Naive thymus-derived CD8-positive, alpha-beta T cell (primary cell): ENCODE results near the gene PLCXD1. TPM values are rescaled to one million over a fixed set of nuclear protein-coding genes. Genes with fewer than 3 reads are reported as not detected.
A peak's percentile ranks its signal among the peaks of the same experiment; 100 is the strongest.
"Not testable (repeated sequence)": the region's sequence is repeated elsewhere in the genome, so short reads cannot be mapped to it uniquely, and the experiment has no call there.

Source experiments
- ATAC-seq, 2 donors: fragments of 150-1000 bp; cut with Tn5 transposase in 1 of 2; sonication (Bioruptor Pico), chemical (Tn5 transposase) in 1 of 2; 1 replicate in 1 of 2; 2 replicates in 1 of 2; pipeline ENCODE4 v1.10.0; 2021; ENCODE audit warnings: mild to moderate bottlenecking in 2 of 2, moderate library complexity in 2 of 2
- POLR2A ChIA-PET: fragments of 350-600 bp; sonication (Branson Sonifier 250); formaldehyde crosslinking; loops from one replicate; lab custom pipeline; 2021; ENCODE audit warnings: antibody characterized with exemption; lab: Charles Lee
- DNase-seq, 10 donors: peaks; one replicate each; pipeline versions ENCODE4 v3.0.0 to v3.0.0-alpha.2; 2020 to 2022
- H3K27ac Mint-ChIP-seq, 10 donors: one replicate each; pipeline ENCODE4 v1.8.0; 2020 to 2022; ENCODE audit warnings: mild to moderate bottlenecking in 10 of 10, mixed read lengths in 10 of 10, moderate library complexity in 4 of 10, inconsistent platforms in 1 of 10
- H3K27me3 Mint-ChIP-seq, 5 donors: one replicate each; pipeline ENCODE4 v1.8.0; 2021 to 2022; ENCODE audit warnings: mixed read lengths in 5 of 5
- H3K36me3 Mint-ChIP-seq, 3 donors: one replicate each; pipeline ENCODE4 v1.8.0; 2020 to 2022; ENCODE audit warnings: mixed read lengths in 3 of 3, mild to moderate bottlenecking in 2 of 3, inconsistent platforms in 1 of 3
- H3K4me1 Mint-ChIP-seq, 4 donors: one replicate each; pipeline ENCODE4 v1.8.0; 2021 to 2022; ENCODE audit warnings: mixed read lengths in 4 of 4
- H3K4me3 Mint-ChIP-seq, 10 donors: one replicate each; pipeline ENCODE4 v1.8.0; 2020 to 2022; ENCODE audit warnings: mild to moderate bottlenecking in 10 of 10, mixed read lengths in 10 of 10, moderate library complexity in 6 of 10, inconsistent platforms in 1 of 10
- H3K9me3 Mint-ChIP-seq, 9 donors: one replicate each; pipeline ENCODE4 v1.8.0; 2020 to 2022; ENCODE audit warnings: mixed read lengths in 9 of 9, mild to moderate bottlenecking in 3 of 9, inconsistent platforms in 1 of 9, moderate library complexity in 1 of 9
- polyA plus RNA-seq, 3 donors: library from polyadenylated mRNA; unstranded; fragments of 300-500 nt; fragmentation: Illumina TruSeq; gene quantifications; one replicate each; pipeline ENCODE4 v1.2.3, GENCODE V29; 2021
- total RNA-seq, 8 experiments: library from RNA in 2 of 8; stranded (reverse) in 2 of 8; gene quantifications; one replicate each; pipeline ENCODE4 v1.2.3 and lab custom pipeline; 2021 to 2026

PLCXD1 gene
- total and polyA plus RNA-seq, 5 experiments from 2014 or later, result 2.7 to 19.2 (median 9.2) TPM

GRCh38 chrX:255923-256331 lies 25.3 kb upstream of the PLCXD1 start:
- Mint-ChIP-seq H3K27ac (no peak overlapping the region), H3K4me3 (no peak overlapping the region), H3K9me3 (peaks cover 0 to 16% (median 10%) of the 10 kb centered on the region in 9 donors), H3K27me3 (no peaks in the 10 kb centered on the region), H3K36me3 (peaks cover 0 to 2% (median 0%) of the 10 kb centered on the region in 3 donors), H3K4me1 (peaks cover 14 to 34% (median 22%) of the 10 kb centered on the region in 4 donors)
- DNase-seq, result no peak
- no peak for ATAC-seq
- POLR2A ChIA-PET, result no interaction called here

- DNase-seq, H3K27me3 Mint-ChIP-seq, H3K4me3 Mint-ChIP-seq, H3K36me3 Mint-ChIP-seq, POLR2A ChIA-PET, ATAC-seq, H3K27ac Mint-ChIP-seq: not testable (repeated sequence)
- peaks cover 7 to 27% (median 12%) of the 10 kb centered on the region in 4 donors for H3K4me1 Mint-ChIP-seq
- H3K9me3 Mint-ChIP-seq, result peaks cover 0 to 15% (median 8%) of the 10 kb centered on the region in 9 donors
These were observed 24.1 kb upstream of the PLCXD1 start for GRCh38 chrX:257054-257453.

DNA sequence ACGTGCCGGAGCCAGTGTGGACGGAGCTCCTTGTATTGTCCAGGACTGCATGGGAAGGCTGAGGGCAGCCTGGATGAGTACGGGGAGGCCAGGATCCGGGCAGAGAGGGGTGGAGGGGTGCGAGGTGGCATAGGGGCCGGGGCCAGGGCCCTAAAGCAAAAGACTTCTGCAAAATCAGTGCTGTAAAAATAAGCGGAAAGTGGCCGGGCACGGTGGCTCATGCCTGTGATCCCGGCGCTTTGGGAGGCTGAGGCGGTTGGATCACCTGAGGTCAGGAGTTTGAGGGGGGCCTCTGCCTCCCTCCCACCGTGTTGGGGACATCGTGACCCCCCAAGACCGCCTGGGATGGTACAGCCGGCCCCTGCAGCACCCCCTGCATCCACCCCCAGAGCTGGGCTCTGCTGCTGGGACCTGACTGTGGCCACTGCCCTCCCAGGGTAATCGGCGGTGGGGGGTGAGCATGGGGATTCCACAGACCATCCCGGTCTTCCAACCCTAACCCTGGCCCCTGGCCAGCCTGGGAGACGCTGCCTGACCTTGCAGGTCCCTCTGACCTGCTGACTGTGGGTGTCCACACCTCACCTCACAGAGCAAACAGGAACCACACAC lies 23.4 kb upstream of the PLCXD1 start:
- DNase-seq, result no peak
- no peaks in the 10 kb centered on the region for H3K27me3 Mint-ChIP-seq
- H3K9me3 Mint-ChIP-seq, result peaks cover 0 to 8% (median under 1%) of the 10 kb centered on the region in 9 donors
- no peaks in the 10 kb centered on the region for H3K36me3 Mint-ChIP-seq
- POLR2A ChIA-PET, result no interaction called here
- H3K4me1 Mint-ChIP-seq, result peaks cover under 1 to 19% (median 7%) of the 10 kb centered on the region in 4 donors
- no peak overlapping the region for H3K4me3 Mint-ChIP-seq
- no peak overlapping the region for H3K27ac Mint-ChIP-seq
- ATAC-seq, result no peak

- Mint-ChIP-seq H3K36me3 (no peaks in the 10 kb centered on the region), H3K4me3 (no peak overlapping the region), H3K4me1 (peaks cover 0 to 14% (median 4%) of the 10 kb centered on the region in 4 donors), H3K27ac (no peak overlapping the region), H3K27me3 (no peaks in the 10 kb centered on the region), H3K9me3 (peaks cover 0 to 5% (median 0%) of the 10 kb centered on the region in 9 donors)
- ATAC-seq (no peak), DNase-seq (no peak)
- POLR2A ChIA-PET, result no interaction called here
These were observed 22.7 kb upstream of the PLCXD1 start for GRCh38 chrX:258291-259040.

GRCh38 chrX:259692-260355 lies 21.4 kb upstream of the PLCXD1 start:
- no peak for DNase-seq

DNA sequence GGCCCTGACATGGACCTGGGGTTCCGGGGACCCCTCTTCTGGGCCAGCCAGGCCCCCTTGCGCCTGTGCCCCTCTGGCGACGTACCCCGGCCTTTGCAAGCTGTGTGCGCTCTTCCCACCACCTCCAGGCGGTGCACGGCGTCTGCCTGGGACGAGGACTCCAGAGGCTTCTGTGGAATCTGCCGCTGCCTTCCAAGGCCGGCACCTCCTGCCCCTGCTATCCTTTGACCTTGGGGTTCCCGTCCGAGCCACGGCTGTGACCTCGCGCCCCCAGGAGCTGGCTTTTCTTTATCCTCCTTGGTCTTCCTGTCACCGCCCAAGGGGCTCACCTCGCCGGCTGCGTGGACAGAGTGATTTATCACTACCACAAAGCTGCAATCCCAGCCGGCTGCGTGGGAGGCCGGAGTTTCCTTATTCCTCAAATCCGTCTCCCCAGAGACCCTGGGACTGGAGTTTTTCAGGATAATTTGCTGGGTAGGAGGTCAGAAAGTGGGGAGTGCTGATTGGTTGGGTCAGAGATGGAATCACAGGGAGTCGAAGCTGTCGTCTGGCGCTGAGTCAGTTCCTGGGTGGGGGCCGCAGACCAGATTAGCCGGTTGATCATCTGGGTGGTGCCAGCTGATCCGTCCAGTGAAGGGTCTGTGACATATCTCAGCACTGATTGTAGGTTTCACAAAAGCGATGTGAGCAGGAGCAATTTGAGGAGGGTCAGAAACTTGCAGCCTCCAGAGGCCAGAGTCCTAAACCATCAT lies 19.8 kb upstream of the PLCXD1 start:
- H3K27ac Mint-ChIP-seq, result no peak overlapping the region
- DNase-seq (no peak), ATAC-seq (no peak)
- POLR2A ChIA-PET, result no interaction called here
- no peak overlapping the region for H3K4me3 Mint-ChIP-seq
- no peaks in the 10 kb centered on the region for H3K36me3 Mint-ChIP-seq
- H3K4me1 Mint-ChIP-seq, result peaks cover 0 to 12% (median 3%) of the 10 kb centered on the region in 4 donors
- no peaks in the 10 kb centered on the region for H3K9me3 Mint-ChIP-seq
- no peaks in the 10 kb centered on the region for H3K27me3 Mint-ChIP-seq

More at GRCh38 chrX:259692-260355, 21.4 kb upstream of the PLCXD1 start:
- Mint-ChIP-seq H3K36me3 (no peaks in the 10 kb centered on the region), H3K9me3 (no peaks in the 10 kb centered on the region), H3K4me3 (peak overlapping the region in 9 of 10 donors; percentile 17 to 62 (median 50)), H3K4me1 (peaks cover 0 to 10% (median 3%) of the 10 kb centered on the region in 4 donors), H3K27me3 (no peaks in the 10 kb centered on the region), H3K27ac (peak overlapping the region in 3 of 10 donors; percentile 41 to 89 (median 62))
- POLR2A ChIA-PET, result no interaction called here
- ATAC-seq, result no peak

GRCh38 chrX:261919-262352 lies 19.2 kb upstream of the PLCXD1 start:
- no peak overlapping the region for H3K27ac Mint-ChIP-seq
- H3K9me3 Mint-ChIP-seq, result no peaks in the 10 kb centered on the region
- H3K36me3 Mint-ChIP-seq, result no peaks in the 10 kb centered on the region
- H3K4me1 Mint-ChIP-seq, result peaks cover 0 to 12% (median 3%) of the 10 kb centered on the region in 4 donors
- no peak overlapping the region for H3K4me3 Mint-ChIP-seq
- ATAC-seq (no peak), DNase-seq (no peak)
- no peaks in the 10 kb centered on the region for H3K27me3 Mint-ChIP-seq
- POLR2A ChIA-PET, result no interaction called here

DNA sequence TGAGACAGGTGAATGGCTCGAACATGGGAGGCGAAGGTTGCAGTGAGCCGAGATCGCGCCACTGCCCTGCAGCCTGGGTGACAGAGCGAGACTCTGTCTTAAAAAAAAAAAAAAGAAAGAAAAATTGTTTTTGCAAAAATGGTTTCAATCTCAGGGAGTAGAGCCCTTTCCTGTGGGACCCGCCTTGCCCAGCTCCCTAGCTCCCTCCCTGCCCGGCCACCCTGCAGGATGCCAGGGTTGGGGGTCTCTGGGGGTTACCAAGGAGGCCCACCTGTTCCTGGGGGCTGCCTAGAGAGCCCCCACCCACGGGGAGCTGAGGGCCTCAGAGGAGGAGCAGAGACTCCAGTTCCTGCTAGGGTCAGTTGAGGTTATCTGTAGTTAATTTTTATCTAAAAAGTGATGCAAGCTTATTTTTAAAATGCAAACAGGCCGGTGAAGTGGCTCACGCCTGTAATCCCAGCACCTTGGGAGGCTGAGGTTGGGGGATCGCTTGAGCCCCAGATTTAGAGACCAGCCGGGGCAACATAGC lies 18.7 kb upstream of the PLCXD1 start:
- POLR2A ChIA-PET, result no interaction called here
- DNase-seq, result no peak
- H3K27me3 Mint-ChIP-seq, result no peaks in the 10 kb centered on the region
- H3K9me3 Mint-ChIP-seq, result no peaks in the 10 kb centered on the region
- peaks cover 0 to 12% (median 3%) of the 10 kb centered on the region in 4 donors for H3K4me1 Mint-ChIP-seq
- no peaks in the 10 kb centered on the region for H3K36me3 Mint-ChIP-seq
- H3K4me3 Mint-ChIP-seq, result no peak overlapping the region
- no peak for ATAC-seq
- H3K27ac Mint-ChIP-seq, result no peak overlapping the region

DNA sequence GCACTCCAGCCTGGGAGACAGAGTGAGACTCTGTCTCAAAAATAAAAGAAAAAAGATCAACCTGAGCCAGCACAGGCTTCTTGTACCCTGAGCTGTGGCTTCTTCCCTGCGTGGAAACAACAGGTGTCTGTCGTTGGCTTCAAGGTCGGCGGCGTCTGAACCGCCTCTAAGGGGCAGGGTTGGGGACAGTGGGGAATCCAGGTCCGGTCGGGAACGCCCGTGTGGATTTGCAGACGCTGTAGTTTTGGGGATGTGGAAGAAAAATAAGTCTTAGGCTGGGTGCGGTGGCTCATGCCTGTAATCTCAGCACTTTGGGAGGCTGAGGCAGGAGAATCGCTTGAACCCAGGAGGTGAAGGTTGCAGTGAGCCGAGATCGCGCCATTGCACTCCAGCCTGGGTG lies 17.2 kb upstream of the PLCXD1 start:
- H3K36me3 Mint-ChIP-seq, POLR2A ChIA-PET, H3K4me3 Mint-ChIP-seq, H3K9me3 Mint-ChIP-seq, H3K27me3 Mint-ChIP-seq, DNase-seq, ATAC-seq: not testable (repeated sequence)
- Mint-ChIP-seq H3K27ac (peak overlapping the region in 1 of 10 donors; percentile 22), H3K4me1 (peaks cover 0 to 12% (median 3%) of the 10 kb centered on the region in 4 donors)

- H3K9me3 Mint-ChIP-seq, result no peaks in the 10 kb centered on the region
- POLR2A ChIA-PET, result no interaction called here
- ATAC-seq (no peak), DNase-seq (no peak)
- H3K4me3 Mint-ChIP-seq, result no peak overlapping the region
- peak overlapping the region in 4 of 10 donors; percentile 1 to 69 (median 56) for H3K27ac Mint-ChIP-seq
- H3K4me1 Mint-ChIP-seq, result peaks cover 0 to 9% (median 2%) of the 10 kb centered on the region in 4 donors
- H3K27me3 Mint-ChIP-seq, result no peaks in the 10 kb centered on the region
- no peaks in the 10 kb centered on the region for H3K36me3 Mint-ChIP-seq
These were observed 16.3 kb upstream of the PLCXD1 start for GRCh38 chrX:264634-265455.

GRCh38 chrX:265502-265901 lies 15.7 kb upstream of the PLCXD1 start:
- Mint-ChIP-seq H3K27me3 (no peaks in the 10 kb centered on the region), H3K36me3 (no peaks in the 10 kb centered on the region), H3K27ac (peak overlapping the region in 3 of 10 donors; percentile 1 to 89 (median 67)), H3K9me3 (no peaks in the 10 kb centered on the region), H3K4me1 (peaks cover 0 to 6% (median 0%) of the 10 kb centered on the region in 4 donors), H3K4me3 (no peak overlapping the region)
- DNase-seq, result no peak
- POLR2A ChIA-PET, result no interaction called here
- ATAC-seq, result no peak
